Hematopoietic multipotent progenitor cell treated with erythropoietin and hydrocortisone succinate and interleukin-3 and kit ligand, for 6 days (in vitro differentiated cells): ENCODE measurements around the gene E2F6.
A peak's percentile ranks its signal among the peaks of the same experiment; 100 is the strongest.

ENCODE experiments used
- DNase-seq: peaks from one replicate; pipeline ENCODE4 v3.0.0-alpha.2; 2015

The E2F6 gene

GRCh38 chr2:11465485-11466306 is at the start of gene E2F6:
TSS of gene E2F6 (minus strand) at chr2:11466161. CDS start at chr2:11465879, 282 bp downstream.
- peak; percentile 84 for DNase-seq

GRCh38 chr2:11515490-11515981 is 49.6 kb upstream of the E2F6 start:
- no peak for DNase-seq

GRCh38 chr2:11514904-11515303 is 48.9 kb upstream of the E2F6 start:
- no peak for DNase-seq

- DNase-seq = no peak
Measured at GRCh38 chr2:11514081-11514730, 48.2 kb upstream of the E2F6 start.

- DNase-seq = no peak
Measured at GRCh38 chr2:11513319-11513718, 47.4 kb upstream of the E2F6 start.

- DNase-seq = no peak
Measured at GRCh38 chr2:11512431-11512830, 46.5 kb upstream of the E2F6 start.

- no peak for DNase-seq
Measured at GRCh38 chr2:11509657-11510360, 43.8 kb upstream of the E2F6 start.

- DNase-seq = no peak
Measured at GRCh38 chr2:11508279-11508678, 42.3 kb upstream of the E2F6 start.

GRCh38 chr2:11507517-11507916 is 41.6 kb upstream of the E2F6 start:
- no peak for DNase-seq

- DNase-seq = no peak
Measured at GRCh38 chr2:11506611-11506969, 40.6 kb upstream of the E2F6 start.

GRCh38 chr2:11505652-11506610 is 40.0 kb upstream of the E2F6 start:
- no peak for DNase-seq

- DNase-seq = no peak
Measured at GRCh38 chr2:11503354-11503927, 37.5 kb upstream of the E2F6 start.

GRCh38 chr2:11502740-11503292 is 36.9 kb upstream of the E2F6 start:
- DNase-seq = no peak

GRCh38 chr2:11500702-11501303 is 34.8 kb upstream of the E2F6 start:
- DNase-seq = no peak

- DNase-seq = no peak
Measured at GRCh38 chr2:11499081-11499743, 33.3 kb upstream of the E2F6 start.

GRCh38 chr2:11498543-11499034 is 32.6 kb upstream of the E2F6 start:
- peak; percentile 40 for DNase-seq

- no peak for DNase-seq
Measured at GRCh38 chr2:11495844-11496681, 30.1 kb upstream of the E2F6 start.

- DNase-seq = no peak
Measured at GRCh38 chr2:11494310-11494709, 28.3 kb upstream of the E2F6 start.

GRCh38 chr2:11493282-11493681 is 27.3 kb upstream of the E2F6 start:
- DNase-seq = no peak

GRCh38 chr2:11492720-11493119 is 26.8 kb upstream of the E2F6 start:
- DNase-seq = peak; percentile 63
